Measurements from ENCODE around the gene NDUFAF3. TPM values are rescaled to one million over a fixed set of nuclear protein-coding genes. Genes with fewer than 3 reads are reported as not detected.

The NDUFAF3 gene
- total RNA-seq, 1 experiment from 2014 or later = 40.7 TPM

GRCh38 chr3:48997102-48997635 is 24.8 kb upstream of the NDUFAF3 start:
- Histone ChIP-seq H4K91ac (ENCODE audit: insufficient read length, low read depth, low read length) (no peak overlapping the region), H4K8ac (replicated peaks; ENCODE audit: insufficient read length, low read depth, low read length) (no peak overlapping the region), H2BK120ac (ENCODE audit: low read depth, low read length, poor library complexity, severe bottlenecking) (no peak overlapping the region), H3K14ac (ENCODE audit: insufficient read depth, low read length) (no peak overlapping the region), H2BK20ac (ENCODE audit: low read depth, low read length, poor library complexity, severe bottlenecking) (no peak overlapping the region), H3K79me1 (ENCODE audit: insufficient read depth, low read depth, low read length, poor library complexity, severe bottlenecking) (no peaks in the 10 kb centered on the region), H3K23me2 (ENCODE audit: insufficient read length, low read depth, low read length, poor library complexity, severe bottlenecking) (no peaks in the 10 kb centered on the region), H3K18ac (ENCODE audit: insufficient read length, low read depth, low read length) (no peak overlapping the region), H3K79me2 (ENCODE audit: insufficient read depth, low read length) (no peaks in the 10 kb centered on the region), H4K20me1 (ENCODE audit: control insufficient read depth, insufficient read depth, insufficient read length) (no peaks in the 10 kb centered on the region), H3K27me3 (ENCODE audit: insufficient read depth, low read length) (no peaks in the 10 kb centered on the region), H3K9me3 (ENCODE audit: control insufficient read depth, low read depth, low read length) (no peaks in the 10 kb centered on the region), H4K5ac (ENCODE audit: insufficient read length, low read depth, low read length) (no peak overlapping the region), H3K4me1 (ENCODE audit: insufficient read depth, low read length) (no peaks in the 10 kb centered on the region), H2AFZ (ENCODE audit: low read length) (no peak overlapping the region), H3K56ac (ENCODE audit: insufficient read length, low read depth, low read length) (no peak overlapping the region), H2AK5ac (ENCODE audit: insufficient read length, low read length) (no peak overlapping the region), H3K23ac (ENCODE audit: insufficient read length, low read depth, low read length) (no peak overlapping the region), H2BK5ac (ENCODE audit: insufficient read length, low read length) (no peak overlapping the region), H3K9ac (ENCODE audit: extremely low read depth, insufficient read length, low read length) (no peak overlapping the region), H3T11ph (ENCODE audit: low read length) (no peak overlapping the region), H3K27ac (ENCODE audit: insufficient read length, low read depth, low read length) (no peak overlapping the region), H2BK15ac (ENCODE audit: low read depth, low read length) (no peak overlapping the region), H3K4ac (ENCODE audit: low read depth, low read length) (no peak overlapping the region), H2BK12ac (ENCODE audit: insufficient read length, low read depth, low read length) (no peak overlapping the region), H3K4me2 (ENCODE audit: insufficient read depth, insufficient read length, low read length) (no peak overlapping the region)
- WGBS (ENCODE audit: extremely low coverage, insufficient read length, low lambda C conversion rate) = no CpG with 5 or more reads among the region's 8 CpGs
- Mint-ChIP-seq H3K27ac (no peak overlapping the region), H3K36me3 (ENCODE audit: insufficient read depth in 1 of 3, low read depth in 3 of 3) (peaks cover 3 to 23% (median 10%) of the 10 kb centered on the region in 3 experiments; a peak in 5 of 7 replicates), H3K9me3 (no peaks in the 10 kb centered on the region), H3K27me3 (ENCODE audit: low read depth) (no peaks in the 10 kb centered on the region), H3K4me3 (no peak overlapping the region), H3K4me1 (peaks cover 23 to 24% of the 10 kb centered on the region in 2 experiments)
- TF ChIP-seq CTCF (conservative IDR thresholded peaks at IDR 0.05) = no peak; the same call in 2 of the 3 replicates
- DNase-seq = no peak

Data from H9 (cell line).